HG03103 (cell line): Measurements from ENCODE around the gene BBS9.
A peak's percentile ranks its signal among the peaks of the same experiment; 100 is the strongest.
"Not testable (repeated sequence)": the region's sequence is repeated elsewhere in the genome, so short reads cannot be mapped to it uniquely, and the experiment has no call there.

Experiments used
- ATAC-seq: cut with Tn5 transposase; IDR thresholded peaks from one replicate; pipeline ENCODE4 v1.9.1; 2021; ENCODE audit warnings: low read depth; ENCODE audit not compliant: unreplicated experiment

BBS9 gene

DNA sequence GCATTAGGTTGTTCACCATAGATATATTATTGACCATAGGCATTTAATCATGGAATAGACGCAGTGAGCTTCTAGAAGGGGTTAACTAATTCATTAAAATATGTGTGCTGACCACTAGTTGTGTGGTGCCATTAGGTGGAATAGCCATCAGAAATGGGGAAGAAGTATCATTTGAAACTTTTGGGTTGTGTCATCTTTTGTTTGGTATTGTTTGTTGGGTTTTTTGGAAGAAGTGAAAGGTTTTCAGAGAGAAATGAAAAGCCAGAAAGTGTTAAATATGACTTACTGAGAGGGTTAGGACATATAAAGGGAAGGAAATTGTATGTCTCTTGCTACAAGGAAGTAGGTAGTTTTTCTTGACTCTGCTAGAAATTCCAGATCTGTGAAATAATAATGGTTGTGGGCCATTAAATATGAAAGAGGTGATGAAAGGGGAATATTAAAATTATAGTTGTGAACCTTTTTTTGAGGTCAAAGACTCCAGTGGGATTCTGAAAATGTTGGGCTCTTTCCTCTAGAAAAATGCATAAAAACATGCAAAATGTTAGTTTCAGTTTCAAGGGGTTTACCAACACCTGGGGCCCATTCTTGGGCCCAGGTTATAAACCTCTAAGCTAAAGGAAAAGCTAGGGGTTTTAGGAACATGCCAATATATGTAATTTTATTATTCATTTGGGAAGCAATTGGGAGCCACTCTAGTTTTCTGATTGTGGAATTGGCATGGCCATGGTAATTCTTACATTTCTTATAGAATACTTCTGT, 348.5 kb downstream of the BBS9 start:
- no peak for ATAC-seq

DNA sequence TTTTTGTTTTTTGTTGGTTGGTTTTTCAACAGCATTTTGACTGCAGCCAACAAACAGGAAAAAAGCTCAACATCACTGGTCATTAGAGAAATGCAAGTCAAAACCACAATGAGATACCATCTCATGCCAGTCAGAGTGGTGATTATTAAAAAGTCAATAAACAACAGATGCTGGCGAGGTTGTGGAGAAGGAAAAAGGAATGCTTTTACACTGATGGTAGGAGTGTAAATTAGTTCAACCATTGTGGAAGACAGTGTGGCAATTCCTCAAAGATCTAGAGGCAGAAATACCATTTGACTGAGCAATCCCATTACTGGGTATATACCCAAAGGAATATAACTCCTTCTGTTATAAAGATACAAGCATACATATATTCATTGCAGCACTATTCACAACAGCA, 355.1 kb downstream of the BBS9 start:
- not testable (repeated sequence) for ATAC-seq

- ATAC-seq: no peak
Measured at GRCh38 chr7:33485747-33486493, 356.6 kb downstream of the BBS9 start.

- ATAC-seq: no peak
Measured at GRCh38 chr7:33486633-33487032, 357.3 kb downstream of the BBS9 start.

GRCh38 chr7:33487998-33488682, 358.8 kb downstream of the BBS9 start:
- peak; percentile 92 for ATAC-seq

GRCh38 chr7:33494474-33494873, 365.1 kb downstream of the BBS9 start:
- ATAC-seq: no peak

- no peak for ATAC-seq
Measured at GRCh38 chr7:33495207-33495606, 365.8 kb downstream of the BBS9 start.

DNA sequence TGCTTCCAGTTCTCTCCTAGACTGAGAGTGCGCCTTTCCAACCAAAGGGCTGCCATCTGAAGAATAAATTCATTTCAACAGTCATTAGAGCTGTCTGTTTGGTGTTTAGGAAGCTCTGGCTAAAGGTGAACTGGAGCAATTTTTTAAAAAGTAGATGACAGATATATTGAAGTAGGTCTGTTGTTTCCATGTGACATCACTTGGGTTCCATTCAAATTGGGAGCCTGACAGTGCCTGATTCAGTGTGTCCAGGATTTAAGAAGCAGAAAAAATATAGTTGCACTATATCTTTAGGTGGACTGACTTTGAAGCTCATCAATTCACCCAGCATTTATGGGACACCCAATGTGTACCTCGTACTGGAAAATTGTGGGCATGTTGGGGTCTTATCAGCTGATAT, 367.7 kb downstream of the BBS9 start:
- ATAC-seq: no peak

DNA sequence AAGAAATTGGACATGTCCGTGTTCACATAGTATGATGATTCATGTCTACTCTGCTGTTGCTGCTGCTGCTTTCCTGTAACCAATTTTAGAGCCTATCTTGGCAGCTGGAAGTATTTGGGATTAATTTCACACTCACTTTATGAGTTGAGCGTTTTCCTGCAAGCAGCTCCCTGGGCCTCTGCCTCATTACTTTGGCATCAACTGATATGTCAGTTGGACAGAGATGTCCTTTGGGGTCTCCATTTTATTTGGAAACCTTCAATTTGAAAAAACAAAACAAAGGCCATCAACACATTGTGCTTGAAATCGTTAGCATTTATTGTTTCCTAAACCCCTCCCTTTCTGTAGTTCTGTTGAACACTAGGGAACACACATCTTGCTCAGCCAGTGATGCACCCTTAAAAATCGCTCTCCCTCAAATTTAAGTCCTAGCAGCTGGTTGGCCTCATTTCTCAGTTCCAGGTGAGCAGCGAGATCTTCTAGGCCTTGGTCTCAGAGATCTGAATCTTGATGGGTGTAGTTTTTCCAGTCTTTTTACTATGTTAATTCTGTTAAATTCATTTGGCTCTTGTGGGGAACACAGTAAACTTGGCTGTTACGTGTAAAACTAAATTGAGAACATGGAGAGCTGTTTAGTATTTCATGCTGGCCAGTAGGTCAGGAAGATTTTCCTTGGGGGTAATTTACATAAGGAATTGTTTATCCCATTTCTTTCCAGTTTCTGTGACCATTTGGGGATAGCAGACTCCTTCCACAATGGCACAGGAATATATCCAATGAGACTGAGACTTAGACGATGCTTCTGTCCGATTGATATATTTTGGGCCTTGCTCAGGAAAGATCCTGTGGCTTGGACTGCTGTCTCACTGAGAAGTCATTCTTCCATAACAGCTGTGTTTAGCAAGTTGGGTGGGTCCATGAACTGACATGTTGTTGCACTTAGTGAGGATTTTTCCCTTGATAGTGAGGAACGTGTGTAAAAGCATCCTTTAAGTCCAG, 371.6 kb downstream of the BBS9 start:
- ATAC-seq: no peak

DNA sequence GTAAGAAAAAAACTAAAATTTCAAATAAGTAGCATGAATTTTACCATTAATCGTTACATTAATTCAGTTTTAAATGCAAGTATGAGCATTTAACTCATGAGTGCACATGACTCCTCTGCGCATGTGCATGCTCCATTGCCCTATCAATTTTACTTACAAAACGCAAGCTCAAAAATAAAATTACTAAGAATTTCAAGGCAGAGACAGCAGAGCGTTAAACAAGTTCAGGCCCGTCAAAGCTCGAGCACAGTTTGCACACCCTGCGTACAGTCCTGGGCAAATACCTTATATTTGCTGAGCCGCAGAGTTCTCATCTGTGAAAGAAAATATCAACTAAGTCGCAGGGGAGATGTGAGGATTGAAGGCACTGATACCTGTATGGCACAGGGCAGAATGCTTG, 373.6 kb downstream of the BBS9 start:
- ATAC-seq: no peak

DNA sequence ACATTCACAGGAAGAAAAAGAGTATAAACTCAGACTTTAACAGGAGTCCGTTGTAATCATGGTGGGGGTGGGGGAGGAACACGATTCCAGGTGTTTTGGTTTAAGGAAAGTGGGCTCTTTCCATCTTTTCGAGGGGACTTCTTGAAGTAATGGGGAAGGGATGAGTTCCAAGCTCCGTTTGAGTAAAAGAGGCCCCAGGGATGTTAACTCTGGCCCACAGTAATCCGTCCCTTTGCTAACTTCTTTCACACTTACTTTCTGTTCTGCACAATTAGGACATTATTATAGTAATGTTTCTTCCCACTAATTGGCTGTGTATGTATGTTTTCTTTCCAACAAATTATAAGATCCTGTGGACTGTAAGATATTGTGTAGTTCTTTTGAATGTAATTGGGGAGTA, 374.4 kb downstream of the BBS9 start:
- ATAC-seq: no peak

GRCh38 chr7:33504266-33504665, 374.9 kb downstream of the BBS9 start:
- no peak for ATAC-seq

DNA sequence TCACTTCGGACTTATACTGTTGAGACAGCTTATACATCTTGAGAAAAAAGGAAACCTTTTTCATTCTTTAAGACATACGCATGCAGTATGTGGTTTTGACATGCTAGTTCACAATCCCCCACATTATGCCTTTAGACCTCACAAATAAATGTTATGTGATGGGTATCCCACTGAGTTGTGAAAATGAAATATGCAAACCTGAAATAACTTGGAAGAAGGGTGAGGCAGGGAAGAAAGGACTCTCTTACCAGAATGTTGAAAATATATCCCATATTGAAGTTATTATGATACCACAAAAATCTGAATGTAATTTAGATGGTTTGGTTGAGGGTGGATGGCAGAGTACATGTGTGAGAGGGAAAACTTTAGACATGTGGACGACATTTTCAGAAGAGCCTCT, 379.8 kb downstream of the BBS9 start:
- ATAC-seq: no peak

DNA sequence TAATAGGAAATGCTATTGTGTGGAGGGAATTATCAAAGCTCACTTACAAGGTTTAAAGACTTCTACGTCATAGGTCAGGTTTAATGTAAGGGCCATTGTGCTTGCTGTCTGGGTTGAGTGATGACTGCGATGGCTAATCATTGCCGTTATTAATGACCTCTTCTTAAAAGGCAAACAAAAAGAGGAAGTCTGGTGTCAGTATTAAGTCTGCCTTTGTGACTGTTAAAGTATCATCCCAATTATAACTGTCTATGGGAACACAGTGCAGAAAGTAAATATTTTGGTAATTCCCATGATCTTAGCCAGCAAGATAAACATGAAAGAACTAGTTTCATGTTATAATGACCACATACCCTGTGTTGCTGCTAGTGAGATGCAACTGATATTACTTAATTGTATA, 382.4 kb downstream of the BBS9 start:
- no peak for ATAC-seq

DNA sequence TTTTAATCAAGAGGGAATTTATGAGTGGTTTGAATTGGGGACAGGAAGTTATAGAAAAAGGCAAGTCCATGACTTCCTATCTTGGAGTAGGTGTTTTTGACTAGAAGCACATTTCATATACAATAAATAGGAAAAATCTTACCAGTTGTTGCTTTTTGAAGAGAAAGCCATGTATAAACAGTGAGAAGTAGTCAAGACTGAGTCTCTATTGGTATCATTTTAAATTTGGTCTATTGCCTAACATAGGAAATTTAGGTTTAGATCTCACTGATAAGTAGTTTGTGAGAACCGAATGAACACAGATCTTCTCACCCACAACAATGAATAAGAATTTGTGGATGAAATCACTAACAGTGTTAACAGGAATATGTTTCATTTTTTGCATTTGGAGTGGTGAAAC, 387.2 kb downstream of the BBS9 start:
- ATAC-seq: no peak

DNA sequence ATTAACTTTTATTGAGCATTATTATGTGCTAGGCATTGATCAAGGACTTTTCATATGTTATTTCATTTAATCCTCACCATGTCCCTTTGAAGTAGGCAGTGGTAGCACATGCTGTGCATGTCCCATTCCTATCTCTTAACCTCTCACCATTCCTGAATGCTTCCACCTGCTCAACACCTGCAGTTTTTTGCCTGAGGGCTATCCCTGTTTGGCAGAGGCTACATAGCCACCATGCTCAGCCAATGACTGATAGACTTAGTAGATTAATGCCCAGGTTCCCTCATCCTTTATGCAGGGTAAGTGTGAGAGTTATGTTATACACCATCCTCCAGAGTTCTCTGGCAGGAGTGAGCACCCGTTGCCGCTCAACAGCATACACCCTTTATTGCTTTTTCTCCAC, 387.8 kb downstream of the BBS9 start:
- no peak for ATAC-seq

DNA sequence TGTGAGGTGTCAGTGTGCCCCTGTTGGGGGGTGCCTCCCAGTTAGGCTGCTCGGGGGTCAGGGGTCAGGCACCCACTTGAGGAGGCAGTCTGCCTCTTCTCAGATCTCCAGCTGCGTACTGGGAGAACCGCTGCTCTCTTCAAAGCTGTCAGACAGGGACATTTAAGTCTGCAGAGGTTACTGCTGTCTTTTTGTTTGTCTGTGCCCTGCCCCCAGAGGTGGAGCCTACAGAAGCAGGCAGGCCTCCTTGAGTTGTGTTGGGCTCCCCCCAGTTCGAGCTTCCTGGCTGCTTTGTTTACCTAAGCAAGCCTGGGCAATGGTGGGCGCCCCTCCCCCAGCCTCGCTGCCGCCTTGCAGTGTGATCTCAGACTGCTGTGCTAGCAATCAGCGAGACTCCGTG, 397.6 kb downstream of the BBS9 start:
- not testable (repeated sequence) for ATAC-seq

GRCh38 chr7:33527613-33528012, 398.2 kb downstream of the BBS9 start:
- ATAC-seq: not testable (repeated sequence)

DNA sequence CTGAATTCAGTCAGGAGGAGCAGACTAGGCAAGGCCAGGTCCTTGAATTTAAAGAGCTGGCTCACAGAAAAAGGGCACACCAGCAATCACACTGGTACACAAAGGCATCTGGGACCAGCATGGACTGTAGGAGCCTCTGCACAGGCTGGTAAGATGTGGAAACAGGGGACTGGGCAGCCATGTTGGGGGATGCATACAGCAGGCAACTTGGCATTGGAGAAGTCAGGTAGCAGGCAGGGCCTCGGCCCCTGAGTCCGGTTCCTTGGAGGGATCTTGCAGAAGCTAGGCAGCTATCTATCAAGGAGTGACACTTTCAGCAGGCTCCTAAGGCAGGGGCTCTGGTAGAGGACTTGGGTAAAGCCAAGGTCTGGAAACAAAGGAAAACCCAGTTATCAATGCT, 399.7 kb downstream of the BBS9 start:
- ATAC-seq: no peak

- ATAC-seq: no peak
Measured at GRCh38 chr7:33530664-33531063, 401.3 kb downstream of the BBS9 start.
